Measurements from ENCODE around the gene ZNF835. TPM values are rescaled to one million over a fixed set of nuclear protein-coding genes. Genes with fewer than 3 reads are reported as not detected.

The ZNF835 gene
- total RNA-seq, 4 donors from 2014 or later, result 1.5 to 8.3 (median 4.2) TPM

- peaks cover 0 to 38% of the 10 kb centered on the region in 2 donors for H3K9me3 ChIP-seq
- H3K4me1 ChIP-seq, result no peaks in the 10 kb centered on the region
- intact Hi-C loops (cut with DNase I; ENCODE audit: low total_unique reads), result loop anchor here (10.0 kb wide), 1 partner anchor 548 kb away; no protein-coding TSS in a partner anchor
- no peak overlapping the region for H3K27ac ChIP-seq
- no peak overlapping the region for H3K4me3 ChIP-seq
- TF ChIP-seq, protein P1, sequence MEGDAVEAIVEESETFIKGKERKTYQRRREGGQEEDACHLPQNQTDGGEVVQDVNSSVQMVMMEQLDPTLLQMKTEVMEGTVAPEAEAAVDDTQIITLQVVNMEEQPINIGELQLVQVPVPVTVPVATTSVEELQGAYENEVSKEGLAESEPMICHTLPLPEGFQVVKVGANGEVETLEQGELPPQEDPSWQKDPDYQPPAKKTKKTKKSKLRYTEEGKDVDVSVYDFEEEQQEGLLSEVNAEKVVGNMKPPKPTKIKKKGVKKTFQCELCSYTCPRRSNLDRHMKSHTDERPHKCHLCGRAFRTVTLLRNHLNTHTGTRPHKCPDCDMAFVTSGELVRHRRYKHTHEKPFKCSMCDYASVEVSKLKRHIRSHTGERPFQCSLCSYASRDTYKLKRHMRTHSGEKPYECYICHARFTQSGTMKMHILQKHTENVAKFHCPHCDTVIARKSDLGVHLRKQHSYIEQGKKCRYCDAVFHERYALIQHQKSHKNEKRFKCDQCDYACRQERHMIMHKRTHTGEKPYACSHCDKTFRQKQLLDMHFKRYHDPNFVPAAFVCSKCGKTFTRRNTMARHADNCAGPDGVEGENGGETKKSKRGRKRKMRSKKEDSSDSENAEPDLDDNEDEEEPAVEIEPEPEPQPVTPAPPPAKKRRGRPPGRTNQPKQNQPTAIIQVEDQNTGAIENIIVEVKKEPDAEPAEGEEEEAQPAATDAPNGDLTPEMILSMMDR (IDR thresholded peaks at IDR 0.05), result no peak
- TF ChIP-seq POLR2A (IDR thresholded peaks at IDR 0.05), result no peak
- no peak for DNase-seq
- no peaks in the 10 kb centered on the region for H3K36me3 ChIP-seq
- H3K27me3 ChIP-seq, result no peaks in the 10 kb centered on the region
Observed at GRCh38 chr19:56633021-56633420, 38.5 kb downstream of the ZNF835 start.

- H3K27ac ChIP-seq, result no peak overlapping the region
- intact Hi-C loops (cut with DNase I; ENCODE audit: low total_unique reads), result no loop called here
- no peak overlapping the region for H3K4me3 ChIP-seq
- TF ChIP-seq, protein P1 (IDR thresholded peaks at IDR 0.05), result no peak
- TF ChIP-seq POLR2A (IDR thresholded peaks at IDR 0.05), result no peak
- no peaks in the 10 kb centered on the region for H3K27me3 ChIP-seq
- peaks cover 0 to 63% of the 10 kb centered on the region in 2 donors for H3K9me3 ChIP-seq
- H3K4me1 ChIP-seq, result no peaks in the 10 kb centered on the region
- no peak for DNase-seq
- H3K36me3 ChIP-seq, result no peaks in the 10 kb centered on the region
Observed at GRCh38 chr19:56625708-56626107, 45.8 kb downstream of the ZNF835 start.

DNA sequence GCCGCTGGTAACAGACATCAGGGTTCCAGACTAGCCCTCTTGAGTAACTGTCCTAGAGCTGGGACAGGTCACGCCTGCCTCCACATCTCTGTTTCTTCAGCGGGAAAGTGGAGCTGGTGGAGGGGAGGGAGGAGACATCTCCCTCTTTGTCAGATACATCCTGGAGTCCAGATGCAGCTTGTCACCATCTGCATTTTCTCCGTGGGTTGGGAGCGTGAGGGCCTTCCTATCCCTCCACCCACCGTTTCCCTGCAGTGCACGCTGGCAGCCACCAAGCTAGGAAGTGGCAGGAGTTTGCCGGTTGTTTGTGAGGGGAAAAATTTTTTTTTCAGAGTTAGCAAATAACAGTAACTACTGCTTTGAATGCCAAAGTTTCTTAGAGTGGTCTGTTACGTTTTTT, 48.6 kb downstream of the ZNF835 start:
- DNase-seq, result no peak
- Histone ChIP-seq H3K4me1 (no peaks in the 10 kb centered on the region), H3K27ac (no peak overlapping the region), H3K4me3 (no peak overlapping the region), H3K27me3 (no peaks in the 10 kb centered on the region), H3K9me3 (peaks cover 0 to 70% of the 10 kb centered on the region in 2 donors), H3K36me3 (no peaks in the 10 kb centered on the region)
- intact Hi-C loops (cut with DNase I; ENCODE audit: low total_unique reads), result no loop called here
- no peak for TF ChIP-seq POLR2A (IDR thresholded peaks at IDR 0.05)
- TF ChIP-seq, protein P1 (IDR thresholded peaks at IDR 0.05), result no peak

GRCh38 chr19:56622374-56622773, 49.2 kb downstream of the ZNF835 start:
- no peaks in the 10 kb centered on the region for H3K36me3 ChIP-seq
- H3K4me1 ChIP-seq, result no peaks in the 10 kb centered on the region
- no peak for DNase-seq
- peaks cover 0 to 71% of the 10 kb centered on the region in 2 donors for H3K9me3 ChIP-seq
- TF ChIP-seq POLR2A (IDR thresholded peaks at IDR 0.05), result no peak
- TF ChIP-seq, protein P1 (IDR thresholded peaks at IDR 0.05), result no peak
- no peak overlapping the region for H3K4me3 ChIP-seq
- H3K27ac ChIP-seq, result no peak overlapping the region
- intact Hi-C loops (cut with DNase I; ENCODE audit: low total_unique reads), result no loop called here
- H3K27me3 ChIP-seq, result no peaks in the 10 kb centered on the region

GRCh38 chr19:56619121-56619520, 52.4 kb downstream of the ZNF835 start:
- TF ChIP-seq, protein P1 (IDR thresholded peaks at IDR 0.05), result no peak
- TF ChIP-seq POLR2A (IDR thresholded peaks at IDR 0.05), result no peak
- intact Hi-C loops (cut with DNase I; ENCODE audit: low total_unique reads), result no loop called here

More at GRCh38 chr19:56619121-56619520, 52.4 kb downstream of the ZNF835 start:
- no peaks in the 10 kb centered on the region for H3K36me3 ChIP-seq
- H3K4me1 ChIP-seq, result no peaks in the 10 kb centered on the region
- no peak for DNase-seq
- H3K9me3 ChIP-seq, result peaks cover 0 to 77% of the 10 kb centered on the region in 2 donors
- H3K4me3 ChIP-seq, result no peak overlapping the region
- no peaks in the 10 kb centered on the region for H3K27me3 ChIP-seq
- H3K27ac ChIP-seq, result no peak overlapping the region

Measured in uterus (tissue), 4 donors.